HepG2 (cell line): ENCODE data around the gene PLXND1. TPM values are rescaled to one million over a fixed set of nuclear protein-coding genes. Genes with fewer than 3 reads are reported as not detected.
A peak's percentile ranks its signal among the peaks of the same experiment; 100 is the strongest.

Experiments used
- AGO2 ChIP-seq: fragments of 200-400 bp; formaldehyde crosslinking; optimal IDR thresholded peaks from 2 replicates; pipeline ENCODE3; 2017; ENCODE audit warnings: mild to moderate bottlenecking, low read depth, low read length, moderate library complexity
- CENPBD1 ChIP-seq: sonication (generic); formaldehyde crosslinking; IDR thresholded peaks from 2 replicates; pipeline ENCODE4 v1.8.0; 2022; ENCODE audit warnings: missing genetic modification reagents, low read depth, mild to moderate bottlenecking, borderline replicate concordance
- ERF ChIP-seq: IDR thresholded peaks from 2 replicates; pipeline ENCODE4 v1.6.1; 2018; ENCODE audit warnings: missing biosample characterization, missing genetic modification reagents
- FOXJ3 ChIP-seq: sonication (generic); formaldehyde crosslinking; IDR thresholded peaks from 2 replicates; pipeline ENCODE4 v1.4.0; 2020; ENCODE audit warnings: missing genetic modification reagents, mild to moderate bottlenecking, borderline replicate concordance
- GATAD2A ChIP-seq: IDR thresholded peaks from 2 replicates; pipeline ENCODE4 v1.6.1; 2016
- GZF1 ChIP-seq: sonication (generic); formaldehyde crosslinking; IDR thresholded peaks from 2 replicates; pipeline ENCODE4 v1.5.1; 2020; ENCODE audit warnings: mild to moderate bottlenecking, missing genetic modification reagents
- HDAC2 ChIP-seq: sonication (generic); formaldehyde crosslinking; IDR thresholded peaks from 2 replicates; pipeline ENCODE4 v1.4.0; 2020; ENCODE audit warnings: missing genetic modification reagents
- KMT2A ChIP-seq: sonication (generic); formaldehyde crosslinking; IDR thresholded peaks from 2 replicates; pipeline ENCODE4 v1.4.0; 2020; ENCODE audit warnings: missing genetic modification reagents
- MIER2 ChIP-seq: IDR thresholded peaks from 2 replicates; pipeline ENCODE4 v1.6.1; 2016; ENCODE audit warnings: missing biosample characterization, missing genetic modification reagents
- MTA3 ChIP-seq: sonication (generic); formaldehyde crosslinking; IDR thresholded peaks from 2 replicates; pipeline ENCODE4 v1.4.0; 2020; ENCODE audit warnings: missing genetic modification reagents
- NR3C1 ChIP-seq: sonication (generic); formaldehyde crosslinking; IDR thresholded peaks from 2 replicates; pipeline ENCODE4 v1.4.0; 2020; ENCODE audit warnings: missing genetic modification reagents
- PHF21A ChIP-seq: sonication (generic); formaldehyde crosslinking; IDR thresholded peaks from 2 replicates; pipeline ENCODE4 v1.5.0; 2020; ENCODE audit warnings: mild to moderate bottlenecking, missing genetic modification reagents
- RXRB ChIP-seq: IDR thresholded peaks from 2 replicates; pipeline ENCODE4 v1.6.1; 2016; ENCODE audit warnings: borderline replicate concordance, missing genetic modification reagents, missing compliant biosample characterization
- STAG1 ChIP-seq: sonication (generic); formaldehyde crosslinking; IDR thresholded peaks from 2 replicates; pipeline ENCODE4 v1.4.0; 2020; ENCODE audit warnings: missing genetic modification reagents
- ZNF138 ChIP-seq: sonication (generic); formaldehyde crosslinking; IDR thresholded peaks from 2 replicates; pipeline ENCODE4 v1.5.0; 2020; ENCODE audit warnings: mild to moderate bottlenecking, low read depth, missing genetic modification reagents
- ZNF367 ChIP-seq: sonication (generic); formaldehyde crosslinking; IDR thresholded peaks from 2 replicates; pipeline ENCODE4 v1.4.0; 2020; ENCODE audit warnings: missing genetic modification reagents, borderline replicate concordance
- ZNF574 ChIP-seq: sonication (generic); formaldehyde crosslinking; IDR thresholded peaks from 2 replicates; pipeline ENCODE4 v1.4.0; 2020; ENCODE audit warnings: missing genetic modification reagents
- ZNF589 ChIP-seq: sonication (generic); formaldehyde crosslinking; conservative IDR thresholded peaks from 2 replicates; pipeline ENCODE4 v1.8.0; 2022; ENCODE audit warnings: mild to moderate bottlenecking, moderate library complexity, missing genetic modification reagents
- ZNF761 ChIP-seq: sonication (generic); formaldehyde crosslinking; conservative IDR thresholded peaks from 2 replicates; pipeline ENCODE4 v1.4.0; 2020; ENCODE audit warnings: mild to moderate bottlenecking, missing genetic modification reagents
- ZNF816 ChIP-seq: sonication (generic); formaldehyde crosslinking; IDR thresholded peaks from 2 replicates; pipeline ENCODE4 v1.8.0; 2022; ENCODE audit warnings: missing genetic modification reagents, mild to moderate bottlenecking, borderline replicate concordance
- ZNF841 ChIP-seq: sonication (generic); formaldehyde crosslinking; IDR thresholded peaks from 2 replicates; pipeline ENCODE4 v1.8.1; 2023; ENCODE audit warnings: missing genetic modification reagents, borderline replicate concordance
- ZSCAN30 ChIP-seq: sonication (generic); formaldehyde crosslinking; IDR thresholded peaks from 2 replicates; pipeline ENCODE4 v1.5.0; 2020; ENCODE audit warnings: mild to moderate bottlenecking, missing genetic modification reagents
- polyA plus RNA-seq, 8 experiments: library from polyadenylated mRNA; depleted of rRNA in 3 of 8; stranded (reverse) in 7 of 8; unstranded in 1 of 8; fragments of >200 nt; fragmentation: Illumina TruSeq in 4 of 8; extraction: Trizol in 4 of 8; gene quantifications; 2 replicates each; pipeline versions ENCODE4 v1.2.1 to v1.2.3, GENCODE V29; 2011 to 2016; ENCODE audit warnings: low read depth in 4 of 8, missing spikeins in 1 of 8, mixed read lengths in 1 of 8; ENCODE audit not compliant: insufficient read depth in 1 of 8
- total RNA-seq, 5 experiments: library from RNA; depleted of rRNA; stranded (reverse); fragments of >200 nt; fragmentation: Illumina TruSeq; extraction: Trizol; gene quantifications; 2 replicates each; pipeline ENCODE4 v1.2.3, GENCODE V29; 2016; ENCODE audit warnings: low read depth in 1 of 5
- TF ChIP-seq, protein P1 (sequence below): IDR thresholded peaks from 2 replicates; pipeline ENCODE4 v1.6.1; 2016; ENCODE audit warnings: low read depth, control low read depth
- TF ChIP-seq, protein P2 (sequence below): sonication (generic); formaldehyde crosslinking; IDR thresholded peaks from 2 replicates; pipeline ENCODE4 v1.5.0; 2020; ENCODE audit warnings: missing genetic modification reagents
- TF ChIP-seq, protein P3 (sequence below): sonication (generic); formaldehyde crosslinking; IDR thresholded peaks from 2 replicates; pipeline ENCODE4 v1.4.0; 2020; ENCODE audit warnings: missing genetic modification reagents

The PLXND1 gene
- total and polyA plus RNA-seq, 2 of the 13 experiments (the other 11 are each of a cell fraction or from before 2014, with no cell fraction given), result 15.9 to 42.0 TPM

- TF ChIP-seq, protein P1, sequence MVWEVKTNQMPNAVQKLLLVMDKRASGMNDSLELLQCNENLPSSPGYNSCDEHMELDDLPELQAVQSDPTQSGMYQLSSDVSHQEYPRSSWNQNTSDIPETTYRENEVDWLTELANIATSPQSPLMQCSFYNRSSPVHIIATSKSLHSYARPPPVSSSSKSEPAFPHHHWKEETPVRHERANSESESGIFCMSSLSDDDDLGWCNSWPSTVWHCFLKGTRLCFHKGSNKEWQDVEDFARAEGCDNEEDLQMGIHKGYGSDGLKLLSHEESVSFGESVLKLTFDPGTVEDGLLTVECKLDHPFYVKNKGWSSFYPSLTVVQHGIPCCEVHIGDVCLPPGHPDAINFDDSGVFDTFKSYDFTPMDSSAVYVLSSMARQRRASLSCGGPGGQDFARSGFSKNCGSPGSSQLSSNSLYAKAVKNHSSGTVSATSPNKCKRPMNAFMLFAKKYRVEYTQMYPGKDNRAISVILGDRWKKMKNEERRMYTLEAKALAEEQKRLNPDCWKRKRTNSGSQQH (CRISPR knock-in tag), result no peak; the same call in none of the 2 replicates
- peak; percentile 38 for TF ChIP-seq STAG1 (CRISPR knock-in tag)
- TF ChIP-seq ZNF574 (CRISPR knock-in tag), result no peak; the same call in 1 of the 2 replicates
- no peak for TF ChIP-seq ZSCAN30
- TF ChIP-seq, protein P2, sequence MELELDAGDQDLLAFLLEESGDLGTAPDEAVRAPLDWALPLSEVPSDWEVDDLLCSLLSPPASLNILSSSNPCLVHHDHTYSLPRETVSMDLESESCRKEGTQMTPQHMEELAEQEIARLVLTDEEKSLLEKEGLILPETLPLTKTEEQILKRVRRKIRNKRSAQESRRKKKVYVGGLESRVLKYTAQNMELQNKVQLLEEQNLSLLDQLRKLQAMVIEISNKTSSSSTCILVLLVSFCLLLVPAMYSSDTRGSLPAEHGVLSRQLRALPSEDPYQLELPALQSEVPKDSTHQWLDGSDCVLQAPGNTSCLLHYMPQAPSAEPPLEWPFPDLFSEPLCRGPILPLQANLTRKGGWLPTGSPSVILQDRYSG, result no peak
- peak; percentile 98 for TF ChIP-seq ZNF761 (CRISPR knock-in tag)
- TF ChIP-seq, protein P3, sequence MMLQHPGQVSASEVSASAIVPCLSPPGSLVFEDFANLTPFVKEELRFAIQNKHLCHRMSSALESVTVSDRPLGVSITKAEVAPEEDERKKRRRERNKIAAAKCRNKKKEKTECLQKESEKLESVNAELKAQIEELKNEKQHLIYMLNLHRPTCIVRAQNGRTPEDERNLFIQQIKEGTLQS (CRISPR knock-in tag), result no peak
- peak; percentile 84; the same call in 1 of the 2 replicates for TF ChIP-seq ZNF138 (CRISPR knock-in tag)
- peak; percentile 84 for TF ChIP-seq HDAC2 (CRISPR knock-in tag)
- TF ChIP-seq ZNF589 (CRISPR knock-in tag), result no peak
- TF ChIP-seq ERF, result peak; percentile 84
- no peak for TF ChIP-seq NR3C1 (CRISPR knock-in tag)
- TF ChIP-seq ZNF816 (CRISPR knock-in tag), result no peak
- TF ChIP-seq MTA3, result no peak
- no peak for TF ChIP-seq ZNF367 (CRISPR knock-in tag)
- peak; percentile 69 for TF ChIP-seq AGO2
- TF ChIP-seq GATAD2A (CRISPR knock-in tag), result peak; percentile 78
- no peak; the same call in 1 of the 2 replicates for TF ChIP-seq FOXJ3 (CRISPR knock-in tag)
- peak; percentile 33; the same call in 1 of the 2 replicates for TF ChIP-seq MIER2 (CRISPR knock-in tag)
- peak; percentile 91 for TF ChIP-seq PHF21A (CRISPR knock-in tag)
- TF ChIP-seq RXRB (CRISPR knock-in tag), result peak; percentile 68
- peak; percentile 53; the same call in 1 of the 2 replicates for TF ChIP-seq GZF1 (CRISPR knock-in tag)
- TF ChIP-seq KMT2A, result peak; percentile 37
- no peak for TF ChIP-seq ZNF841
- TF ChIP-seq CENPBD1, result no peak
Observed at GRCh38 chr3:129596194-129597086, 10.0 kb downstream of the PLXND1 start (continued).
